ENCODE data around the gene SLC66A1. TPM values are rescaled to one million over a fixed set of nuclear protein-coding genes. Genes with fewer than 3 reads are reported as not detected.

The SLC66A1 gene
- total RNA-seq, 1 donor from 2014 or later: 22.6 TPM

DNA sequence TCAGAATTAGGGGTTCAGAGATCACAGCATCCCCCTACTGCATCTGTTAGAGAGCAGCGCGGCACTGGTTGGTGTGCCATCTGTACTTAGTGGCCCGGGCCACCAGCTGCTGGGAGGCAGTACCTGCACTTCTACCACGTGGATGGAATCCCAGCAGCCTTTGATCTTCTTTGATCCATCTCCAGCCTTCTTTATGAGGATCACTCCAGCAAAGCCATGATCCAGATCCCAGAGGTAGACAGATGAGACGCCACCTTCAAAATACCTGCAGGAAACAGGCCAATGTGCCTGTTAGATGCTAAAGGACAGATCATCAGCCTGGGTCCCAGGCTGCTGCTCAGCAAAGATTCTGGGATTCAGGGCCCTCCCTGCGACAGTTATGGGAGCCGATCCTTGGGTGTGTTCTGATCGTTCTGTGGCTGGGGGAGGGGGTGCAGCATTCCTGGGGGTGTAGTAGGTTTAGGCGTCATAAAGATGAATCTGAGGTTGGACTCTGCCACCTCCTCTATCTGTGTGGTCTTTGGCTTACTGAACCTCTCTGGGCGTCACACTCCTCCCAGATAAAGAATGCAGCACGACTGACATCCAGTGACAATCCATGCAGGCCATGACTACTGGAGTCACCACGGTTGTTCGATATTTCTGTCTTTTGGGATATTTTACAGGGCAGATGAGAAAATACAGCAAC, 45.3 kb downstream of the SLC66A1 start:
- TF ChIP-seq, protein P1, sequence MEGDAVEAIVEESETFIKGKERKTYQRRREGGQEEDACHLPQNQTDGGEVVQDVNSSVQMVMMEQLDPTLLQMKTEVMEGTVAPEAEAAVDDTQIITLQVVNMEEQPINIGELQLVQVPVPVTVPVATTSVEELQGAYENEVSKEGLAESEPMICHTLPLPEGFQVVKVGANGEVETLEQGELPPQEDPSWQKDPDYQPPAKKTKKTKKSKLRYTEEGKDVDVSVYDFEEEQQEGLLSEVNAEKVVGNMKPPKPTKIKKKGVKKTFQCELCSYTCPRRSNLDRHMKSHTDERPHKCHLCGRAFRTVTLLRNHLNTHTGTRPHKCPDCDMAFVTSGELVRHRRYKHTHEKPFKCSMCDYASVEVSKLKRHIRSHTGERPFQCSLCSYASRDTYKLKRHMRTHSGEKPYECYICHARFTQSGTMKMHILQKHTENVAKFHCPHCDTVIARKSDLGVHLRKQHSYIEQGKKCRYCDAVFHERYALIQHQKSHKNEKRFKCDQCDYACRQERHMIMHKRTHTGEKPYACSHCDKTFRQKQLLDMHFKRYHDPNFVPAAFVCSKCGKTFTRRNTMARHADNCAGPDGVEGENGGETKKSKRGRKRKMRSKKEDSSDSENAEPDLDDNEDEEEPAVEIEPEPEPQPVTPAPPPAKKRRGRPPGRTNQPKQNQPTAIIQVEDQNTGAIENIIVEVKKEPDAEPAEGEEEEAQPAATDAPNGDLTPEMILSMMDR (IDR thresholded peaks at IDR 0.05; ENCODE audit: unreplicated experiment): no peak
- Mint-ChIP-seq H3K27me3 (ENCODE audit: unreplicated experiment) (peaks cover 10% of the 10 kb centered on the region), H3K4me1 (ENCODE audit: unreplicated experiment) (no peaks in the 10 kb centered on the region), H3K36me3 (ENCODE audit: low read depth, unreplicated experiment) (peaks cover 26% of the 10 kb centered on the region), H3K27ac (ENCODE audit: unreplicated experiment) (no peak overlapping the region), H3K9me3 (ENCODE audit: unreplicated experiment) (no peaks in the 10 kb centered on the region), H3K4me3 (ENCODE audit: unreplicated experiment) (no peak overlapping the region)
- DNase-seq (ENCODE audit: low spot score): no peak

DNA sequence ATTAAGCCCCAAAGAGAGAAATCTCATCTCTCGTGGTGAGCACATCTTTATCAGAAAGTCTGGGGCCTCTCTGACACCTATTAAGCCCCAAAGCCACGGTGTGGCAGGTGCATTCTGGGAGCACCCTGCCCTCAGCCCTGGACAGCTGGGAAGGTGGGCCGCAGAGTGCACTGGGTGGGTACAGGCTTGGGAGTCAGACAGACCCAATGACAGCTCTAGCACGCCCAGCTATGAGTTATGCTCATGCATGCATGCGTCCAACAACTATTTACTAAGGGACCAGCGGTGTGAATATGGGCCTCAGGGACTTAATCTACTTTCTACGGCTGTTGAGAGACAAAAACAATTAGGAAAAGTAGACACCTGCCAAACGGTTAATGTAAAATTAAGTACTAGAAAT, 46.6 kb downstream of the SLC66A1 start:
- TF ChIP-seq, protein P1 (IDR thresholded peaks at IDR 0.05; ENCODE audit: unreplicated experiment): no peak
- Mint-ChIP-seq H3K4me3 (ENCODE audit: unreplicated experiment) (no peak overlapping the region), H3K4me1 (ENCODE audit: unreplicated experiment) (no peaks in the 10 kb centered on the region), H3K27ac (ENCODE audit: unreplicated experiment) (no peak overlapping the region), H3K27me3 (ENCODE audit: unreplicated experiment) (peaks cover 8% of the 10 kb centered on the region), H3K36me3 (ENCODE audit: low read depth, unreplicated experiment) (peaks cover 24% of the 10 kb centered on the region), H3K9me3 (ENCODE audit: unreplicated experiment) (no peaks in the 10 kb centered on the region)
- no peak for DNase-seq (ENCODE audit: low spot score)

DNA sequence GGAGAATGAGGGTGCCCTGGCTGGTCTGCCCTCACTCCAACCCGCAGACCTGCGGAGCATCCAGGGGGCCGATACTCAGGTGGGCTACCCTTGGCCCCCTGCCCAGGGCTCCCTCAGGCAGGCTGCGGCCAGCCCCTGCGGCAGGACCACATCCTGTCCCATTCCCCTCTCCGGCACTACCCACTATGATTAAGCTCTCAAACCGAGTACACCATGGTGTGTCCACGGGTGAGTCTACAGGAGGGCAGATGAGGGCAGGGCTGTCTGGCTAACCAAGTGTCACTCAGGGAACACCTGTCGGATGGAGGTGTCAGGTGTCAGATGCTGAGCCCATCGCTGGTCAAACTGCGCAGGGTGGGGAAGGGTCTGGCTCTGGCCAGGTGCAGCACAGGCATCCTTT, 47.2 kb downstream of the SLC66A1 start:
- peaks cover 22% of the 10 kb centered on the region for H3K36me3 Mint-ChIP-seq (ENCODE audit: low read depth, unreplicated experiment)
- peaks cover 8% of the 10 kb centered on the region for H3K27me3 Mint-ChIP-seq (ENCODE audit: unreplicated experiment)
- no peak overlapping the region for H3K27ac Mint-ChIP-seq (ENCODE audit: unreplicated experiment)
- H3K4me3 Mint-ChIP-seq (ENCODE audit: unreplicated experiment): no peak overlapping the region
- TF ChIP-seq, protein P1 (IDR thresholded peaks at IDR 0.05; ENCODE audit: unreplicated experiment): no peak
- H3K9me3 Mint-ChIP-seq (ENCODE audit: unreplicated experiment): no peaks in the 10 kb centered on the region
- no peaks in the 10 kb centered on the region for H3K4me1 Mint-ChIP-seq (ENCODE audit: unreplicated experiment)
- DNase-seq (ENCODE audit: low spot score): no peak

DNA sequence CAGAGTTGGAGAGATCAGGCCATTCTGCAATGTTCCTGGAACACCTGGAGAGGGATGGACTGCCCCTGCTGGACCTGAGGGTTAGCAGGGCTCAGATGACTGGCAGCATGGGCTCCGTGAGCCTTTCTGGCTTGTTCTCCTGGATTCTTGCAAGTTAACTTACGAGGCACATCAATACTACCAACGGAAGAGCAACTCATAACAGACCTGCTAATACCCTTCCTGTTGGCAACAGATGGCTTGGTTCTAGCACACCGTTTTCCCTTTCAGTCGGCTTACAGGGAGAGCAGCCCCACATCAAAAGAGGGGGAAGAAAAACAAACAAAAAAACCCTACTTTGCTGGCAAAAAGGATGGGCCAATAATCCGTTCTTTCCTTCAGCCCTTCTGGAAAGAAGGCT, 47.9 kb downstream of the SLC66A1 start:
- no peak for DNase-seq (ENCODE audit: low spot score)
- Mint-ChIP-seq H3K27me3 (ENCODE audit: unreplicated experiment) (peaks cover 8% of the 10 kb centered on the region), H3K9me3 (ENCODE audit: unreplicated experiment) (no peaks in the 10 kb centered on the region), H3K4me1 (ENCODE audit: unreplicated experiment) (no peaks in the 10 kb centered on the region), H3K36me3 (ENCODE audit: low read depth, unreplicated experiment) (peaks cover 23% of the 10 kb centered on the region), H3K4me3 (ENCODE audit: unreplicated experiment) (no peak overlapping the region), H3K27ac (ENCODE audit: unreplicated experiment) (no peak overlapping the region)
- TF ChIP-seq, protein P1 (IDR thresholded peaks at IDR 0.05; ENCODE audit: unreplicated experiment): no peak

DNA sequence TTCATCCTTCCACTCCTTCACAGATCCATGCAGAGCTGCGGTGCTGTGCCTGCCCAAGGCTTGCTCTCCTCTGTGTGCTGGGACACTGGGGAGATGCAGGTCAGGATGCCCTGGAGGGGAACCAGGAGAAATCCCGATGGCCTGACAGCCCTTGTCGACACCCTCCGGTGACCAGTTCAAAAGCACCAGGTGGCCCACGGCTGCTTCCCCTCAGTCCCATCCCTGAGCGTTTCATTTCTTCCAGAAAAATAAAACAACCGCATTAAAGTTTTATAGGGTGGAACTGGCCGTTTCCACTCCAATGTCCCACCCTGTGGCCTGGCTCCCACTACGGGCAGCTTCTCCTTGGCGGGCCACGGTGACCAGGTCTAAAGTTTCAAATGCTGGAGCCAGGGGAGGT, 48.3 kb downstream of the SLC66A1 start:
- no peak for DNase-seq (ENCODE audit: low spot score)
- H3K9me3 Mint-ChIP-seq (ENCODE audit: unreplicated experiment): no peaks in the 10 kb centered on the region
- H3K36me3 Mint-ChIP-seq (ENCODE audit: low read depth, unreplicated experiment): peaks cover 21% of the 10 kb centered on the region
- no peak overlapping the region for H3K4me3 Mint-ChIP-seq (ENCODE audit: unreplicated experiment)
- H3K27ac Mint-ChIP-seq (ENCODE audit: unreplicated experiment): no peak overlapping the region
- no peaks in the 10 kb centered on the region for H3K4me1 Mint-ChIP-seq (ENCODE audit: unreplicated experiment)
- TF ChIP-seq, protein P1 (IDR thresholded peaks at IDR 0.05; ENCODE audit: unreplicated experiment): no peak
- peaks cover 8% of the 10 kb centered on the region for H3K27me3 Mint-ChIP-seq (ENCODE audit: unreplicated experiment)
